ENCODE results near the gene SMARCAD1. TPM values are rescaled to one million over a fixed set of nuclear protein-coding genes. Genes with fewer than 3 reads are reported as not detected.
A peak's percentile ranks its signal among the peaks of the same experiment; 100 is the strongest.

Gene SMARCAD1
- total RNA-seq, 1 donor from 2014 or later, result 18.4 TPM

DNA sequence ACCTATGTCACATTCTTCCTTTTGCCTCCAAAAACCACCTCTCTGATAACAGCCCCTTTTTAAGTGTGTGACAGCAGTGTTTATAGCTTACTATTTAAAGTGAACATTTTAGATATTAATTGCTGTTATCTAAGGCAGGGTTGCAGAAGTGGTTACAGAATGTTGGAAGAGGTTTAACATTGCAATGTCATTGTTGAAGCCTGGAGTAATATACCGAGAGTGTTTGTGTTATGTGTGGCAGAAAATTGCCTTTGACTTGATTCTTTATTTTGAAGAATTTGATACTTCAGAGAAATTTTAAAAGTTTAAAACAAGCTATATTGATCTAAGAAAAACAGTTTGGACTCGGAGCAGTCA, 37.1 kb downstream of the SMARCAD1 start:
- H3K4me3 ChIP-seq (ENCODE audit: low read depth, low read length), result no peak overlapping the region
- TF ChIP-seq, protein P1, sequence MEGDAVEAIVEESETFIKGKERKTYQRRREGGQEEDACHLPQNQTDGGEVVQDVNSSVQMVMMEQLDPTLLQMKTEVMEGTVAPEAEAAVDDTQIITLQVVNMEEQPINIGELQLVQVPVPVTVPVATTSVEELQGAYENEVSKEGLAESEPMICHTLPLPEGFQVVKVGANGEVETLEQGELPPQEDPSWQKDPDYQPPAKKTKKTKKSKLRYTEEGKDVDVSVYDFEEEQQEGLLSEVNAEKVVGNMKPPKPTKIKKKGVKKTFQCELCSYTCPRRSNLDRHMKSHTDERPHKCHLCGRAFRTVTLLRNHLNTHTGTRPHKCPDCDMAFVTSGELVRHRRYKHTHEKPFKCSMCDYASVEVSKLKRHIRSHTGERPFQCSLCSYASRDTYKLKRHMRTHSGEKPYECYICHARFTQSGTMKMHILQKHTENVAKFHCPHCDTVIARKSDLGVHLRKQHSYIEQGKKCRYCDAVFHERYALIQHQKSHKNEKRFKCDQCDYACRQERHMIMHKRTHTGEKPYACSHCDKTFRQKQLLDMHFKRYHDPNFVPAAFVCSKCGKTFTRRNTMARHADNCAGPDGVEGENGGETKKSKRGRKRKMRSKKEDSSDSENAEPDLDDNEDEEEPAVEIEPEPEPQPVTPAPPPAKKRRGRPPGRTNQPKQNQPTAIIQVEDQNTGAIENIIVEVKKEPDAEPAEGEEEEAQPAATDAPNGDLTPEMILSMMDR (IDR thresholded peaks at IDR 0.05; ENCODE audit: insufficient read depth, low read length, severe bottlenecking), result no peak
- DNase-seq (ENCODE audit: low read depth), result no peak
- no peaks in the 10 kb centered on the region for H3K27me3 ChIP-seq (ENCODE audit: control insufficient read depth, insufficient read depth, low read length)
- FAIRE-seq, result no peak
- H3K36me3 ChIP-seq (ENCODE audit: control insufficient read depth, insufficient read depth, low read length), result peaks cover 3% of the 10 kb centered on the region

DNA sequence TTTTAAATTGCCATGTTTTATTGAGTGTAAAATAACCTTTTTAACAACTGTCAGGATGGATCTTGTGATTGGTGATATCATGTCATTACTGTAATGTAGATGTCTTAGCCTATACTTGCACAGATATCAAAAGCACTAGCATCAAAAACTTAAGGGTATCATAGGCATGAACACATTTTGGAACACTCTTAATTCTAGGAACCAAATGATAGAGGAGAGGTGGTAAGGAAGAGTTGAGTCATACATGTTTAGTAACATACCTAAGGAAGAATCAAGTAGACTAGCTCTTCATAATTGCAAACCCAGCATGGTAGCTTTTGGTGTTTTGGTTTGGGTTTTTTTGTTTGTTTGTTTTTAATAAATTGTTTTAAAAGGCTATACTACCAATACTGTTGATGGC, 43.4 kb downstream of the SMARCAD1 start:
- H3K27me3 ChIP-seq (ENCODE audit: control insufficient read depth, insufficient read depth, low read length), result no peaks in the 10 kb centered on the region
- FAIRE-seq, result no peak

DNA sequence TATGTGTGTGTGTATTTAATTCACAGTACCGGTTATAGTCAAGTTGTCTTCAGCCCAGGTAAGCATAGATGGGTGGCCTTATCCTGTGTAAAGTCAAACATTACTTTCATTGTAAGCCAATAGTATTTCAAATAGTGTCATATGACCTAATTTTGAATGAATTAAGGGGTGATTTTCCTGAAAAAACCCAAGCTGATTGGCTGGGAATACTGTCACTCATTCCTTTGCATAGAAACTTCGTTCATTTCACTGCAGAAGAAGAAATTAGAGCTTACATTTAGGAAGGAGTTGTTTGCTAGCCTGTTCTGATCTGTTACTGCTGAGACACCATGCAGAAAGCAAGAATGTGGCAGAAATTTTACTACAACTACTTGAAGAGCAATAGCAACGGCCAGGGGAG, 45.4 kb downstream of the SMARCAD1 start:
- Histone ChIP-seq H3K4me3 (ENCODE audit: low read depth, low read length) (no peak overlapping the region), H3K27me3 (ENCODE audit: control insufficient read depth, insufficient read depth, low read length) (no peaks in the 10 kb centered on the region), H3K36me3 (ENCODE audit: control insufficient read depth, insufficient read depth, low read length) (peaks cover 1% of the 10 kb centered on the region)
- TF ChIP-seq, protein P1 (IDR thresholded peaks at IDR 0.05; ENCODE audit: insufficient read depth, low read length, severe bottlenecking), result no peak
- DNase-seq (ENCODE audit: low read depth), result peak; percentile 13
- no peak for FAIRE-seq

More for the DNA sequence above, 43.4 kb downstream of the SMARCAD1 start:
- DNase-seq (ENCODE audit: low read depth), result peak; percentile 32
- TF ChIP-seq, protein P1 (IDR thresholded peaks at IDR 0.05; ENCODE audit: insufficient read depth, low read length, severe bottlenecking), result no peak
- peaks cover 1% of the 10 kb centered on the region for H3K36me3 ChIP-seq (ENCODE audit: control insufficient read depth, insufficient read depth, low read length)
- H3K4me3 ChIP-seq (ENCODE audit: low read depth, low read length), result no peak overlapping the region

DNA sequence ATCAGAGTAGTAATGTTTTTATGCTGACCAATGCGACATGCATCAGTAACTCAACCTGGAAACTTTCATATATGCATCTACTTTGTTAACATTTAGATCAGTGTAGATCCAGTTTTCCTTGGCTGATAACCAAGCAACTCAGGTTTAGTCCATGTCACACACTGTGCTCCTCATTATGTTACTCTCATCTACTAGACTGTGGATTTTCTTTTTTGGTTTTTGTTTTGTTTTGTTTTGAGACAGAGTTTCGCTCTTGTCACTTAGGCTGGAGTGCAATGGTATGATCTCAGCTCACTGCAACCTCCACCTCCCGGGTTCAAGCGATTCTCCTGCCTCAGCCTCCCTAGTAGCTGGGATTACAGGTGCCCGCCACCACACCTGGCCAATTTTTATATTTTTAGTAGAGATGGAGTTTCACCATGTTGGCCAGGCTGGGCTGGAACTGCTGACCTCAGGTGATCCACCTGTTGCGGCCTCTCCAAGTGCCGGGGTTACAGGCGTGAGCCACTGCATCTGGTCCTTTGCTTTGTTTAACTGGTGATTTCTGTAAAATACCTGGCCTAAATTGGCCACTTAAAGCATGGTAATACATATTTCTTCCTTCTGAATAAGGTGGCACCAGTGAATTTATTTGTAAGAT, 48.6 kb downstream of the SMARCAD1 start:
- no peaks in the 10 kb centered on the region for H3K27me3 ChIP-seq (ENCODE audit: control insufficient read depth, insufficient read depth, low read length)
- H3K36me3 ChIP-seq (ENCODE audit: control insufficient read depth, insufficient read depth, low read length), result peaks cover 1% of the 10 kb centered on the region
- DNase-seq (ENCODE audit: low read depth) (no peak), FAIRE-seq (no peak)
- H3K4me3 ChIP-seq (ENCODE audit: low read depth, low read length), result no peak overlapping the region
- TF ChIP-seq, protein P1 (IDR thresholded peaks at IDR 0.05; ENCODE audit: insufficient read depth, low read length, severe bottlenecking), result no peak

DNA sequence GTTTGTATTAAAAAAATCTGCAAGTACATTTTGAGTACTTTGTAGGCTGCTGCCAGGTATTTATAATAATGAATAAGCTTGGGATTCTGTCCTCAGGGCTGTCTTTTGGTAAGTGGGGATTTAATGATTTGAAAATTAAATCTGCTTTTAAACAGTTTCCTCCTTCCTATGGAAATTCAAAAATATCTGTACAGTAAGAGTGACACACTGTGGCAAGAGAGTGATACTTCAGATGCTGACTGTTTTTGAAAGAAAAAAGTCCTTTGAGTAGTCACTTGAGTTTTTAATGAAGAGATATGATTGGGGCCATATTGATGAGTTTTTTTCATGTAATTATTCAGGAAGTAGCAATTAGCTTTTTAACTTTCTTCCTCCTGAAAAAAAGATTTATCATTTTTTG, 49.2 kb downstream of the SMARCAD1 start:
- no peak for DNase-seq (ENCODE audit: low read depth)
- TF ChIP-seq, protein P1 (IDR thresholded peaks at IDR 0.05; ENCODE audit: insufficient read depth, low read length, severe bottlenecking), result no peak
- FAIRE-seq, result no peak

More for the DNA sequence above, 49.2 kb downstream of the SMARCAD1 start:
- no peaks in the 10 kb centered on the region for H3K27me3 ChIP-seq (ENCODE audit: control insufficient read depth, insufficient read depth, low read length)
- H3K36me3 ChIP-seq (ENCODE audit: control insufficient read depth, insufficient read depth, low read length), result peaks cover 1% of the 10 kb centered on the region
- no peak overlapping the region for H3K4me3 ChIP-seq (ENCODE audit: low read depth, low read length)

All from bronchial epithelial cell (primary cell).